BLaER1 (cell line): ENCODE results near the gene URM1.
"Not testable (repeated sequence)": the region's sequence is repeated elsewhere in the genome, so short reads cannot be mapped to it uniquely, and the experiment has no call there.

ENCODE experiments used
- H3K27ac ChIP-seq: shearing (Covaris generic); formaldehyde crosslinking; 2 replicates; pipeline ENCODE4 v1.8.1; 2022
- H3K27me3 ChIP-seq: shearing (Covaris generic); formaldehyde crosslinking; 2 replicates; pipeline ENCODE4 v1.8.1; 2022
- H3K36me3 ChIP-seq: shearing (Covaris generic); formaldehyde crosslinking; 2 replicates; pipeline ENCODE4 v1.8.1; 2022
- H3K4me1 ChIP-seq: shearing (Covaris generic); formaldehyde crosslinking; 2 replicates; pipeline ENCODE4 v1.8.1; 2022
- H3K4me2 ChIP-seq: shearing (Covaris generic); formaldehyde crosslinking; 2 replicates; pipeline ENCODE4 v1.8.1; 2022
- H3K4me3 ChIP-seq: shearing (Covaris generic); formaldehyde crosslinking; 2 replicates; pipeline ENCODE4 v1.8.1; 2022
- H3K9ac ChIP-seq: shearing (Covaris generic); formaldehyde crosslinking; 2 replicates; pipeline ENCODE4 v1.8.1; 2022
- H3K9me3 ChIP-seq: shearing (Covaris generic); formaldehyde crosslinking; 2 replicates; pipeline ENCODE4 v1.8.1; 2022
- H4K20me1 ChIP-seq: shearing (Covaris generic); formaldehyde crosslinking; 2 replicates; pipeline ENCODE4 v1.8.1; 2022
- Cebpa-rat ChIP-seq: shearing (Covaris generic); IDR thresholded peaks from 2 replicates; pipeline ENCODE4 v1.8.1; 2022

URM1 gene

GRCh38 chr9:128422783-128423150, 51.6 kb downstream of the URM1 start:
- Histone ChIP-seq H3K4me2 (peak overlapping the region; percentile 97), H4K20me1 (no peaks in the 10 kb centered on the region), H3K27me3 (peaks cover 15% of the 10 kb centered on the region)

GRCh38 chr9:128423356-128423755, 52.2 kb downstream of the URM1 start:
- H3K9ac ChIP-seq, H3K27ac ChIP-seq, H3K9me3 ChIP-seq, H4K20me1 ChIP-seq, H3K4me2 ChIP-seq, H3K4me3 ChIP-seq: not testable (repeated sequence)
- Histone ChIP-seq H3K36me3 (peaks cover 51% of the 10 kb centered on the region), H3K27me3 (peaks cover 15% of the 10 kb centered on the region), H3K4me1 (peaks cover 35% of the 10 kb centered on the region)

More at GRCh38 chr9:128422783-128423150, 51.6 kb downstream of the URM1 start:
- Histone ChIP-seq H3K27ac (no peak overlapping the region), H3K4me1 (peaks cover 41% of the 10 kb centered on the region), H3K9me3 (no peaks in the 10 kb centered on the region), H3K9ac (peak overlapping the region; percentile 83; the same call in 1 of the 2 replicates), H3K4me3 (no peak overlapping the region), H3K36me3 (peaks cover 45% of the 10 kb centered on the region)
- no peak for TF ChIP-seq Cebpa-rat

- Histone ChIP-seq H3K4me2 (no peak overlapping the region), H3K27ac (no peak overlapping the region), H3K9me3 (no peaks in the 10 kb centered on the region), H3K4me1 (peaks cover 27% of the 10 kb centered on the region), H3K27me3 (peaks cover 9% of the 10 kb centered on the region), H3K4me3 (no peak overlapping the region), H3K9ac (no peak overlapping the region), H4K20me1 (no peaks in the 10 kb centered on the region), H3K36me3 (peaks cover 61% of the 10 kb centered on the region)
- TF ChIP-seq Cebpa-rat, result no peak
Measured at GRCh38 chr9:128424268-128424780, 53.1 kb downstream of the URM1 start.

- Histone ChIP-seq H3K9me3 (no peaks in the 10 kb centered on the region), H3K4me2 (no peak overlapping the region), H3K27me3 (no peaks in the 10 kb centered on the region), H3K27ac (no peak overlapping the region), H3K4me1 (peaks cover 7% of the 10 kb centered on the region; the same call in 1 of the 2 replicates), H4K20me1 (no peaks in the 10 kb centered on the region), H3K4me3 (no peak overlapping the region), H3K36me3 (peaks cover 89% of the 10 kb centered on the region), H3K9ac (no peak overlapping the region)
- TF ChIP-seq Cebpa-rat, result no peak
Measured at GRCh38 chr9:128428644-128429512, 57.7 kb downstream of the URM1 start.

- H3K27ac ChIP-seq, result no peak overlapping the region
- no peak overlapping the region for H3K4me3 ChIP-seq
- peaks cover 9% of the 10 kb centered on the region; the same call in 1 of the 2 replicates for H3K4me1 ChIP-seq
- no peaks in the 10 kb centered on the region for H3K27me3 ChIP-seq
- no peaks in the 10 kb centered on the region for H4K20me1 ChIP-seq
- peaks cover 89% of the 10 kb centered on the region for H3K36me3 ChIP-seq
- no peak overlapping the region for H3K9ac ChIP-seq
- TF ChIP-seq Cebpa-rat, result no peak
- H3K9me3 ChIP-seq, result no peaks in the 10 kb centered on the region
- no peak overlapping the region for H3K4me2 ChIP-seq
Measured at GRCh38 chr9:128429513-128430086, 58.4 kb downstream of the URM1 start.

- H3K4me3 ChIP-seq, result no peak overlapping the region
- H3K27me3 ChIP-seq, result no peaks in the 10 kb centered on the region
- no peak overlapping the region for H3K27ac ChIP-seq
- TF ChIP-seq Cebpa-rat, result no peak
- no peak overlapping the region for H3K9ac ChIP-seq
- H4K20me1 ChIP-seq, result no peaks in the 10 kb centered on the region
- H3K9me3 ChIP-seq, result no peaks in the 10 kb centered on the region
- peaks cover 9% of the 10 kb centered on the region; the same call in 1 of the 2 replicates for H3K4me1 ChIP-seq
- peaks cover 85% of the 10 kb centered on the region for H3K36me3 ChIP-seq
- no peak overlapping the region for H3K4me2 ChIP-seq
Measured at GRCh38 chr9:128431207-128431606, 60.0 kb downstream of the URM1 start.

- H3K4me1 ChIP-seq, result peaks cover 22% of the 10 kb centered on the region
- TF ChIP-seq Cebpa-rat, result no peak
- H3K27ac ChIP-seq, result no peak overlapping the region
- no peak overlapping the region for H3K4me3 ChIP-seq
- H3K4me2 ChIP-seq, result no peak overlapping the region
- no peaks in the 10 kb centered on the region for H4K20me1 ChIP-seq
- no peaks in the 10 kb centered on the region for H3K27me3 ChIP-seq
- no peaks in the 10 kb centered on the region for H3K9me3 ChIP-seq
- no peak overlapping the region for H3K9ac ChIP-seq
- H3K36me3 ChIP-seq, result peaks cover 65% of the 10 kb centered on the region
Measured at GRCh38 chr9:128434340-128434739, 63.2 kb downstream of the URM1 start.

- Histone ChIP-seq H3K4me2 (no peak overlapping the region), H3K27ac (no peak overlapping the region), H3K9ac (no peak overlapping the region), H3K36me3 (peaks cover 52% of the 10 kb centered on the region), H3K4me1 (peaks cover 35% of the 10 kb centered on the region), H4K20me1 (no peaks in the 10 kb centered on the region), H3K4me3 (no peak overlapping the region), H3K9me3 (no peaks in the 10 kb centered on the region), H3K27me3 (no peaks in the 10 kb centered on the region)
- TF ChIP-seq Cebpa-rat, result no peak
Measured at GRCh38 chr9:128435611-128436010, 64.4 kb downstream of the URM1 start.

GRCh38 chr9:128438343-128439109, 67.4 kb downstream of the URM1 start:
- H3K27me3 ChIP-seq, result no peaks in the 10 kb centered on the region
- H3K9me3 ChIP-seq, result no peaks in the 10 kb centered on the region
- peaks cover 30% of the 10 kb centered on the region; the same call in 1 of the 2 replicates for H3K36me3 ChIP-seq
- H3K4me1 ChIP-seq, result peaks cover 36% of the 10 kb centered on the region
- TF ChIP-seq Cebpa-rat, result no peak
- H3K4me2 ChIP-seq, result peak overlapping the region; percentile 80
- H3K27ac ChIP-seq, result peak overlapping the region; percentile 52
- peak overlapping the region; percentile 21; the same call in 1 of the 2 replicates for H3K9ac ChIP-seq
- no peaks in the 10 kb centered on the region for H4K20me1 ChIP-seq
- peak overlapping the region; percentile 8; the same call in 1 of the 2 replicates for H3K4me3 ChIP-seq
